ENCODE measurements around the gene ZKSCAN5. TPM values are rescaled to one million over a fixed set of nuclear protein-coding genes. Genes with fewer than 3 reads are reported as not detected.

The ZKSCAN5 gene
- total RNA-seq, 2 donors from 2014 or later: 14.9 to 18.2 TPM

GRCh38 chr7:99561737-99562051, 57.2 kb downstream of the ZKSCAN5 start:
- Histone ChIP-seq H3K4me3 (ENCODE audit: low read length) (no peak overlapping the region), H3K9me3 (ENCODE audit: control insufficient read depth, low read length) (no peaks in the 10 kb centered on the region), H3K27ac (ENCODE audit: low read depth, low read length) (no peak overlapping the region), H3K36me3 (ENCODE audit: control insufficient read depth, insufficient read depth, low read length) (peaks cover 59% of the 10 kb centered on the region), H3K27me3 (ENCODE audit: control insufficient read depth, insufficient read depth, low read length, poor library complexity, severe bottlenecking) (no peaks in the 10 kb centered on the region), H3K9ac (ENCODE audit: extremely low read depth, low read length, poor library complexity, severe bottlenecking) (no peak overlapping the region), H3K4me1 (ENCODE audit: control insufficient read depth, insufficient read depth, low read length) (no peaks in the 10 kb centered on the region)
- Mint-ChIP-seq H3K4me3 (no peak overlapping the region), H3K9me3 (no peaks in the 10 kb centered on the region), H3K36me3 (ENCODE audit: low read depth) (peaks cover 52% of the 10 kb centered on the region), H3K27me3 (ENCODE audit: insufficient read depth) (no peaks in the 10 kb centered on the region), H3K4me1 (peaks cover 14% of the 10 kb centered on the region), H3K27ac (peak overlapping the region; percentile 86)
- no peak for DNase-seq
- 96% methylated on average over 2 of the region's 2 CpGs; no CpG with 5 or more reads in 1 of the 2 experiments for WGBS, 2 experiments (ENCODE audit: insufficient coverage in 1 of 2, insufficient read length in 1 of 2)
- no peak for TF ChIP-seq CTCF (conservative IDR thresholded peaks at IDR 0.05)

- no peak overlapping the region for H3K4me3 Mint-ChIP-seq
- H3K36me3 Mint-ChIP-seq (ENCODE audit: low read depth): peaks cover 52% of the 10 kb centered on the region
- Histone ChIP-seq H3K36me3 (ENCODE audit: control insufficient read depth, insufficient read depth, low read length) (peaks cover 64% of the 10 kb centered on the region), H3K4me1 (ENCODE audit: control insufficient read depth, insufficient read depth, low read length) (no peaks in the 10 kb centered on the region), H3K4me3 (ENCODE audit: low read length) (no peak overlapping the region), H3K27me3 (ENCODE audit: control insufficient read depth, insufficient read depth, low read length, poor library complexity, severe bottlenecking) (no peaks in the 10 kb centered on the region), H3K9me3 (ENCODE audit: control insufficient read depth, low read length) (no peaks in the 10 kb centered on the region), H3K9ac (ENCODE audit: extremely low read depth, low read length, poor library complexity, severe bottlenecking) (peak overlapping the region; percentile 6), H3K27ac (ENCODE audit: low read depth, low read length) (no peak overlapping the region)
- no peak for TF ChIP-seq CTCF (conservative IDR thresholded peaks at IDR 0.05)
- peaks cover 12% of the 10 kb centered on the region for H3K4me1 Mint-ChIP-seq
- H3K9me3 Mint-ChIP-seq: no peaks in the 10 kb centered on the region
- peak overlapping the region; percentile 86 for H3K27ac Mint-ChIP-seq
- no peak for DNase-seq
- no peaks in the 10 kb centered on the region for H3K27me3 Mint-ChIP-seq (ENCODE audit: insufficient read depth)
- WGBS, 2 experiments (ENCODE audit: insufficient coverage in 1 of 2, insufficient read length in 1 of 2): 90 to 93% methylated on average over 7 to 9 of the region's 9 CpGs
Observed at GRCh38 chr7:99562114-99562784, 57.8 kb downstream of the ZKSCAN5 start.

- H3K27ac Mint-ChIP-seq: peak overlapping the region; percentile 86
- Histone ChIP-seq H3K9me3 (ENCODE audit: control insufficient read depth, low read length) (no peaks in the 10 kb centered on the region), H3K27me3 (ENCODE audit: control insufficient read depth, insufficient read depth, low read length, poor library complexity, severe bottlenecking) (no peaks in the 10 kb centered on the region), H3K9ac (ENCODE audit: extremely low read depth, low read length, poor library complexity, severe bottlenecking) (peak overlapping the region; percentile 6), H3K4me1 (ENCODE audit: control insufficient read depth, insufficient read depth, low read length) (no peaks in the 10 kb centered on the region), H3K27ac (ENCODE audit: low read depth, low read length) (no peak overlapping the region), H3K4me3 (ENCODE audit: low read length) (no peak overlapping the region), H3K36me3 (ENCODE audit: control insufficient read depth, insufficient read depth, low read length) (peaks cover 67% of the 10 kb centered on the region)
- TF ChIP-seq CTCF (conservative IDR thresholded peaks at IDR 0.05): no peak
- WGBS, 2 experiments (ENCODE audit: insufficient coverage in 1 of 2, insufficient read length in 1 of 2): 69 to 82% methylated on average over 2 of the region's 2 CpGs
- DNase-seq: peak; percentile 83
- no peak overlapping the region for H3K4me3 Mint-ChIP-seq
- no peaks in the 10 kb centered on the region for H3K9me3 Mint-ChIP-seq
- no peaks in the 10 kb centered on the region for H3K27me3 Mint-ChIP-seq (ENCODE audit: insufficient read depth)
- H3K4me1 Mint-ChIP-seq: peaks cover 9% of the 10 kb centered on the region
- H3K36me3 Mint-ChIP-seq (ENCODE audit: low read depth): peaks cover 56% of the 10 kb centered on the region
Observed at GRCh38 chr7:99562832-99563231, 58.4 kb downstream of the ZKSCAN5 start.

Data from endodermal cell (in vitro differentiated cells).